ENCODE measurements around the gene SLC38A5. TPM values are rescaled to one million over a fixed set of nuclear protein-coding genes. Genes with fewer than 3 reads are reported as not detected.

The SLC38A5 gene
- total RNA-seq, 1 experiment from 2014 or later = 0.33 TPM

DNA sequence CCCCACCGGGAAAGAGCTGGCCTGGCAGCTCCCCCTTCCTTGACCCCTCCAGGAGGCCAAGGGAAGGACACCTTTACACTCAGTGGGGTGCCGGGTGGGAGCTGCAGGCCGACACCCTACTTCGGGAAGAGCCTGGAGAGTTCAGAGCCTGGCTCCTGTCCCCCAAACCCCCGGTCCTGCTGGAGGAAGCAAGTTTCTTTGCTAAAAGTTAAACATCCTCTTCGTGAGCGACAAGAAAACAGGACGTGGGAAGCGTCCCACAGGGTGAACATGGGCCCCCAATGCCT lies 3.6 kb upstream of the SLC38A5 start:
- Mint-ChIP-seq H3K4me1 (ENCODE audit: low read depth, unreplicated experiment) (peaks cover 23% of the 10 kb centered on the region), H3K36me3 (ENCODE audit: insufficient read depth, unreplicated experiment) (peaks cover 36% of the 10 kb centered on the region), H3K9me3 (ENCODE audit: low read depth, unreplicated experiment) (no peaks in the 10 kb centered on the region), H3K27me3 (ENCODE audit: unreplicated experiment) (peaks cover 18% of the 10 kb centered on the region), H3K4me3 (ENCODE audit: low read depth, unreplicated experiment) (no peak overlapping the region), H3K27ac (ENCODE audit: unreplicated experiment) (no peak overlapping the region)
- DNase-seq = no peak
- TF ChIP-seq, protein P1, sequence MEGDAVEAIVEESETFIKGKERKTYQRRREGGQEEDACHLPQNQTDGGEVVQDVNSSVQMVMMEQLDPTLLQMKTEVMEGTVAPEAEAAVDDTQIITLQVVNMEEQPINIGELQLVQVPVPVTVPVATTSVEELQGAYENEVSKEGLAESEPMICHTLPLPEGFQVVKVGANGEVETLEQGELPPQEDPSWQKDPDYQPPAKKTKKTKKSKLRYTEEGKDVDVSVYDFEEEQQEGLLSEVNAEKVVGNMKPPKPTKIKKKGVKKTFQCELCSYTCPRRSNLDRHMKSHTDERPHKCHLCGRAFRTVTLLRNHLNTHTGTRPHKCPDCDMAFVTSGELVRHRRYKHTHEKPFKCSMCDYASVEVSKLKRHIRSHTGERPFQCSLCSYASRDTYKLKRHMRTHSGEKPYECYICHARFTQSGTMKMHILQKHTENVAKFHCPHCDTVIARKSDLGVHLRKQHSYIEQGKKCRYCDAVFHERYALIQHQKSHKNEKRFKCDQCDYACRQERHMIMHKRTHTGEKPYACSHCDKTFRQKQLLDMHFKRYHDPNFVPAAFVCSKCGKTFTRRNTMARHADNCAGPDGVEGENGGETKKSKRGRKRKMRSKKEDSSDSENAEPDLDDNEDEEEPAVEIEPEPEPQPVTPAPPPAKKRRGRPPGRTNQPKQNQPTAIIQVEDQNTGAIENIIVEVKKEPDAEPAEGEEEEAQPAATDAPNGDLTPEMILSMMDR (IDR thresholded peaks at IDR 0.05; ENCODE audit: unreplicated experiment) = no peak
- intact Hi-C loops (cut with micrococcal nuclease; ENCODE audit: unreplicated experiment) = no loop called here
- BruUV-seq (replicated peaks) = no TSS peak
- CTCF ChIA-PET = interaction anchor here (1.2 to 1.5 kb wide), 3 partner anchors 21 to 388 kb away, joined by 3 to 10 read pairs (median 4); partner anchors contain the start of gene TBC1D25

DNA sequence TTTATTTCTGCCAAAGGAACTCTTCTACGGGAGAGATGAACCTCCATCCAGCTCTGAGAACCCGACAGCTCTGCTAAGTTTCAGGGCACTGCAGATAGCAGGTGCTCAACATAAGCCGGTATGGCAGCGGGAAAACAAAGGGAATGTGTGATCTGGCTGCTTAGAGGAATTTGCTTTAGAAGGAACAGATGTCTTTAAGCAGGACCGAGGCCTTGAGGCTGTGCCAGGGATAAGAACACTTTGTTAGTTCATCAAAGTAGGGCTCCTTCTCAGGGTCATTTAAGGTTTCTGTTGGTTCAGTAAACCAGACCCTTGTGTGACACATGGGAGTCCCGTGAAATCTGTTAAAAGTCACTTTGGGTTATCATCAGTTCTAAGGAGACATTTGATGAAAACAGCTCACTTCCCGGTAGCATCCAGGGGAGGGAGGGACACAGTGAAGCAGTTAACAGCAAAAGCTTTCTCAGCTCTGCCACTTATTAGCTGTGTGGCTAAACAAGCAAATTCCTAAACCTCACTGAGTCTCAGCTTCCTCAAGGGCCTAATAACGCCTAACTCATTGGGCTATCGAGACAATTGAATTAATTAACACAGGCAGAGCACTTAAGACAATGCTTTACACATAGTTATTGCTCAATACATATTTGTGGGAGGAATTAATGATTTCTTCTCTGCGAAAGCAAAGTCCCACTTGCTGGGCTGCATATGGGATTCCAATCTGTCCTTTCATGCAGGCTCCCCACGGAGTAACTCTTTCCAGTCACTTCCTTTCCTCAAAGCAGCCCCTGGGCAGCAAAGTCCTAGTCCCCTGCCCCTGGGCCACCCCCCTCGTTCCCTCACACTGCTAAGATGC lies 3.0 kb upstream of the SLC38A5 start:
- CTCF ChIA-PET = interaction anchor here (1.2 kb wide), 1 partner anchor 388 kb away, joined by 3 read pairs; no protein-coding TSS in a partner anchor
- Mint-ChIP-seq H3K4me3 (ENCODE audit: low read depth, unreplicated experiment) (no peak overlapping the region), H3K4me1 (ENCODE audit: low read depth, unreplicated experiment) (peaks cover 17% of the 10 kb centered on the region), H3K27me3 (ENCODE audit: unreplicated experiment) (peaks cover 24% of the 10 kb centered on the region), H3K36me3 (ENCODE audit: insufficient read depth, unreplicated experiment) (peaks cover 31% of the 10 kb centered on the region), H3K27ac (ENCODE audit: unreplicated experiment) (no peak overlapping the region), H3K9me3 (ENCODE audit: low read depth, unreplicated experiment) (no peaks in the 10 kb centered on the region)
- intact Hi-C loops (cut with micrococcal nuclease; ENCODE audit: unreplicated experiment) = no loop called here
- DNase-seq = no peak
- TF ChIP-seq, protein P1 (IDR thresholded peaks at IDR 0.05; ENCODE audit: unreplicated experiment) = no peak
- no TSS peak for BruUV-seq (replicated peaks)

DNA sequence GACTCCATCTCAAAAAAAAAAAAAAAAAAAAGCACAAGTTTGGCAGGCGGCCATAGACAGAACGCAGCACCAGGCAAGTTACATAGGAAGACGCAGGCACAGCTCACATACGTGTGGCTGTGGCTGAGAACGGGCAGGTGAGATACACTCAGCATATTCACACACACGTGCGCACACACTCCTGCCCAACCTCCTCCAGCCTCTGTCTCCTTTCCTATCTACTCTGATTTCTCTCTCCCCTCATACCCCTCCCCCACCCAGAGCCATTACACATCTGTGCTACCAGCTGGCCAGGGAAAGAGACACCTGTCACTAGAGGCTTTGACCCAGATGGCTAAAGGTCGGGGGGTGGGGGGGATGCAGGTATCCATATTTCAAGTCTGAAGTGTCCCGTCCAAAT lies 2.2 kb upstream of the SLC38A5 start:
- Mint-ChIP-seq H3K36me3 (ENCODE audit: insufficient read depth, unreplicated experiment) (peaks cover 23% of the 10 kb centered on the region), H3K27me3 (ENCODE audit: unreplicated experiment) (peaks cover 32% of the 10 kb centered on the region), H3K27ac (ENCODE audit: unreplicated experiment) (no peak overlapping the region), H3K4me3 (ENCODE audit: low read depth, unreplicated experiment) (no peak overlapping the region), H3K9me3 (ENCODE audit: low read depth, unreplicated experiment) (no peaks in the 10 kb centered on the region), H3K4me1 (ENCODE audit: low read depth, unreplicated experiment) (peaks cover 9% of the 10 kb centered on the region)
- no peak for DNase-seq
- TF ChIP-seq, protein P1 (IDR thresholded peaks at IDR 0.05; ENCODE audit: unreplicated experiment) = no peak
- intact Hi-C loops (cut with micrococcal nuclease; ENCODE audit: unreplicated experiment) = no loop called here
- no TSS peak for BruUV-seq (replicated peaks)
- CTCF ChIA-PET = no interaction called here

DNA sequence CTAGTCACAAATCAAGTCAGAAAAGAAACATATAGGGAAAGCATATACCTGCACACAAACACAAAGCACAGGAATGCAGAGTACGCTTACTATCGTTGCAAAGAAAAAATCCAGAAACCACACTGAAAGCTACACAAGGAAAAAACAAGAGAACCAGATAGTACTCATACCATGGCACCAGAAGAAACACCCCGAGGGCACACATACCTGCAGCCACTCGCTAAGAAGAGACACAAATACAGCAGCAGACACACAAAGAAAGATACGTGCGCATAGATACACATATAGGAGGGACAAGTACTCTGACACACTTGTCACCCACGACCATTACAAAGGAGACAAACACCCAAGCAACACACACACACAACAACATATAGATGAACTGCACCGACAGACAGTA lies 1.4 kb upstream of the SLC38A5 start:
- H3K9me3 Mint-ChIP-seq (ENCODE audit: low read depth, unreplicated experiment) = no peaks in the 10 kb centered on the region

More for the DNA sequence above, 1.4 kb upstream of the SLC38A5 start:
- Mint-ChIP-seq H3K27ac (ENCODE audit: unreplicated experiment) (no peak overlapping the region), H3K4me3 (ENCODE audit: low read depth, unreplicated experiment) (no peak overlapping the region), H3K27me3 (ENCODE audit: unreplicated experiment) (peaks cover 39% of the 10 kb centered on the region), H3K36me3 (ENCODE audit: insufficient read depth, unreplicated experiment) (peaks cover 15% of the 10 kb centered on the region), H3K4me1 (ENCODE audit: low read depth, unreplicated experiment) (peaks cover 1% of the 10 kb centered on the region)
- CTCF ChIA-PET = interaction anchor here (0.7 kb wide), 1 partner anchor 17 kb away, joined by 3 read pairs; no protein-coding TSS in a partner anchor
- TF ChIP-seq, protein P1 (IDR thresholded peaks at IDR 0.05; ENCODE audit: unreplicated experiment) = no peak
- no TSS peak for BruUV-seq (replicated peaks)
- no peak for DNase-seq
- intact Hi-C loops (cut with micrococcal nuclease; ENCODE audit: unreplicated experiment) = no loop called here

Measured in Calu3 (cell line).